Astrocyte of the cerebellum (primary cell): ENCODE measurements around the gene INCA1.

Source experiments
- DNase-seq: peaks from one replicate; pipeline ENCODE4 v3.0.0-alpha.2; 2011; ENCODE audit warnings: low read depth
- H3K4me3 ChIP-seq: 2 replicates; pipeline ENCODE4 v1.5.1; 2011; ENCODE audit warnings: mild to moderate bottlenecking, low read depth, low read length, moderate library complexity
- in situ Hi-C: cut with HindIII; loops from 2 replicates; pipeline ENCODE4 v1.10.0; 2017; ENCODE audit warnings: low sequenced_read_pairs
- TF ChIP-seq, protein P1 (sequence below): IDR thresholded peaks from 2 replicates; pipeline ENCODE4 v1.5.1; 2012; ENCODE audit warnings: low read length, low read depth, moderate library complexity, mild to moderate bottlenecking; ENCODE audit errors: missing control alignments

The INCA1 gene

GRCh38 chr17:4950075-4950745 is 47.1 kb downstream of the INCA1 start:
- in situ Hi-C loops: no loop called here
- peak overlapping the region; percentile 20 for H3K4me3 ChIP-seq
- DNase-seq: no peak
- TF ChIP-seq, protein P1, sequence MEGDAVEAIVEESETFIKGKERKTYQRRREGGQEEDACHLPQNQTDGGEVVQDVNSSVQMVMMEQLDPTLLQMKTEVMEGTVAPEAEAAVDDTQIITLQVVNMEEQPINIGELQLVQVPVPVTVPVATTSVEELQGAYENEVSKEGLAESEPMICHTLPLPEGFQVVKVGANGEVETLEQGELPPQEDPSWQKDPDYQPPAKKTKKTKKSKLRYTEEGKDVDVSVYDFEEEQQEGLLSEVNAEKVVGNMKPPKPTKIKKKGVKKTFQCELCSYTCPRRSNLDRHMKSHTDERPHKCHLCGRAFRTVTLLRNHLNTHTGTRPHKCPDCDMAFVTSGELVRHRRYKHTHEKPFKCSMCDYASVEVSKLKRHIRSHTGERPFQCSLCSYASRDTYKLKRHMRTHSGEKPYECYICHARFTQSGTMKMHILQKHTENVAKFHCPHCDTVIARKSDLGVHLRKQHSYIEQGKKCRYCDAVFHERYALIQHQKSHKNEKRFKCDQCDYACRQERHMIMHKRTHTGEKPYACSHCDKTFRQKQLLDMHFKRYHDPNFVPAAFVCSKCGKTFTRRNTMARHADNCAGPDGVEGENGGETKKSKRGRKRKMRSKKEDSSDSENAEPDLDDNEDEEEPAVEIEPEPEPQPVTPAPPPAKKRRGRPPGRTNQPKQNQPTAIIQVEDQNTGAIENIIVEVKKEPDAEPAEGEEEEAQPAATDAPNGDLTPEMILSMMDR: no peak

- no peak for DNase-seq
- H3K4me3 ChIP-seq: peak overlapping the region; percentile 97
- TF ChIP-seq, protein P1: no peak
- in situ Hi-C loops: no loop called here
These were observed 47.8 kb downstream of the INCA1 start for GRCh38 chr17:4949321-4950074.

GRCh38 chr17:4948931-4949320 is 48.4 kb downstream of the INCA1 start:
- peak; percentile 63 for DNase-seq
- in situ Hi-C loops: no loop called here
- H3K4me3 ChIP-seq: peak overlapping the region; percentile 97
- TF ChIP-seq, protein P1: no peak

DNA sequence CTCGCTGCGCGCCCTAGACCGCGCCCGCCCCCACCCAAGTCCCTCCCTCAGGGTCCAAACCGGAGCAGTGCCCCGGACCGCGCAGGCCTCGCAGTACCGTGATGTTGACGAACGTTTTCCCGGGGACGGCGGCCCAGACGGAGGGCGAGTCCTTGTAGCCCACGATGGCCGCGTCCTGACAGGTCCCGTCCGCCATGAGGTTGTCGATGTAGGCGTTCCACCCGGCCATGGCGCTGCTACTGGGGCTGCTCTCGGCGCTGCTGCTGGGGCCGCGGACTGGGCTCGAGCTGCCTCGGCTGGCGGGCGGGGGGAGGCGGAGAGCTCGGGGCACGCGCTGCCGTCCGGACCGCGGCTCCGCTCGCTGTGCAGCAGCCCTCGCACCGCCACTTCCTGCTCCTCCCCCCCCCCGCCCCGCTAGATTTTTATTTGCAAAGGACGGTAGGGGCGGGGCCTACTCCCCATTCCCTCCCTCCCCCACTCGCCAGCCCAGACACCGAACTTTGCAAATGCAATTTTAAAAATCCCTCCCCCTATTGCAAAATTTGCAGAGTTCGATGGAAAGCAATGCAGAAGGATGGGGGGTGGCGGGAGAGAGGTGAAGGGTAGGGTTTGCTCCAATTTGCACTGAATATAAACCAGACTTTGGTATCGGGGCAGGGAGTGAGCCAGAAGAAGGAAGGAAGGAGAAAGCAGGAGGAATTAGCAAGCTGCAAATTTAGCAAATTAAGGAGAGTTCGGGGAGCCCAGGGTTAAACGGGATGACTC is 49.0 kb downstream of the INCA1 start, which contains the start of gene PFN1:
PFN1 (minus strand) TSS at position 365 of the 765 bp plus-strand sequence; CDS start at position 229, 136 bp downstream.
- DNase-seq: peak; percentile 78
- peak within 1 kb of the TSS; percentile 97 for H3K4me3 ChIP-seq
- TF ChIP-seq, protein P1: no peak
- in situ Hi-C loops: no loop called here

DNA sequence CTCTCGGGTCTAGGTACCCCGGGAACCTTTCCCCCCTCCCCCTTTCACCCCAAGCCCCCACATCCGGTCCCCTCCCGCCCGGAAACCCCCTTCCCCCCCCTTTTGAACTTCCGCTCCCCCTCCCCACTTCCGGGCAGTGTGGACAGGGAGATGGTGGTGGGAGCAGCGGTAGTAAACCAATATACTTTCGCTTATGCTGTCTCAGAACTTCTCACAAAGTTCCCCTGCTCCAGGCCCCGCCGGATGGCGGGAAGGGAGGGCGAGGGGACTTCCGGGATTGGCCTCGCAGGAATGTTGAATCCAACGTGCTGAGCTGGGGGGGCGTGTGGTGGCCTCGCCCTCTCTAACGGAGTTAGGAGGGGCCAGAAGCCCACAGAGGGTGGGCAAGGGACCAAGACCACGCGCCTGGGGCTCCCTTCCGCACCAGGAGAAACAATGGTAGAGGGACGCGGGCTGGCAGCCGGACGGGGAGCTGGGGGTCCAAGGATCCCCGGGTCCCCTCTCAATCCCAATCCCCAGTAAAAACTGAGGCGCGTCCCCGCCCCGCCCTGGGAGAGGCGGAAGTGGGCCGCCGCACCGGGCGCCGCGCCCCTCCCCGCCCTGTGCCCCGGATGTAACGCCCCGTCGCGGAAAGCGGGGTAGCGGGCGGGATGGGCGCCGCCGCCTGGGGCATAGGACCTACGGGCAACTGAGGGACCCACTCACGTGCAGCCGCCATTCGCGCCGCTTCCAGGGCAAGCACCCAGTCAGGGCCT is 49.7 kb downstream of the INCA1 start:
- TF ChIP-seq, protein P1: no peak
- DNase-seq: no peak
- in situ Hi-C loops: no loop called here
- peak overlapping the region; percentile 97 for H3K4me3 ChIP-seq

- DNase-seq: no peak
- peak overlapping the region; percentile 97 for H3K4me3 ChIP-seq
- TF ChIP-seq, protein P1: no peak
- in situ Hi-C loops: no loop called here
These were observed 50.3 kb downstream of the INCA1 start for GRCh38 chr17:4947010-4947410.
